Gastrocnemius medialis (tissue), 4 donors: ENCODE results near the gene MOB3B. TPM values are rescaled to one million over a fixed set of nuclear protein-coding genes. Genes with fewer than 3 reads are reported as not detected.

Experiments used
- ATAC-seq, 2 donors: fragments of 150-250 bp; one replicate each; pipeline ENCODE4 v1.9.1; 2016
- DNase-seq, 2 donors: peaks; one replicate each; pipeline ENCODE4 v3.0.0-alpha.2; 2019
- H3K27ac ChIP-seq, 4 donors: fragments of 200-600 bp; sonication (generic); 1 replicate in 1 of 4; 2 replicates in 3 of 4; pipeline ENCODE4 v1.5.1; 2016 to 2018; ENCODE audit warnings: mild to moderate bottlenecking in 2 of 4, moderate library complexity in 1 of 4
- H3K27me3 ChIP-seq, 3 donors: fragments of 200-600 bp; sonication (generic) in 2 of 3; 1 replicate in 1 of 3; 2 replicates in 2 of 3; pipeline versions ENCODE4 v1.5.1 to v1.6.0; 2016 to 2019; ENCODE audit warnings: mild to moderate bottlenecking in 1 of 3, moderate library complexity in 1 of 3
- H3K36me3 ChIP-seq, 2 donors: fragments of 200-600 bp; sonication (generic) in 1 of 2; one replicate each; pipeline ENCODE4 v1.5.1; 2017 to 2018
- H3K4me1 ChIP-seq, 2 donors: fragments of 200-600 bp; sonication (generic) in 1 of 2; one replicate each; pipeline ENCODE4 v1.5.1; 2016 to 2017; ENCODE audit warnings: mild to moderate bottlenecking in 2 of 2
- H3K4me3 ChIP-seq, 4 donors: fragments of 200-600 bp; sonication (generic) in 3 of 4; 1 replicate in 1 of 4; 2 replicates in 3 of 4; pipeline ENCODE4 v1.5.1; 2016 to 2019; ENCODE audit warnings: mild to moderate bottlenecking in 2 of 4
- H3K9me3 ChIP-seq, 3 donors: fragments of 200-600 bp; sonication (generic) in 2 of 3; 1 replicate in 1 of 3; 2 replicates in 2 of 3; pipeline ENCODE4 v1.5.1; 2016 to 2019
- POLR2A ChIP-seq, 2 donors: fragments of 450-650 bp; IDR thresholded peaks; one replicate each; pipeline ENCODE4 v1.6.1; 2017; ENCODE audit warnings: antibody characterized with exemption in 2 of 2, mild to moderate bottlenecking in 2 of 2, moderate library complexity in 2 of 2
- in situ Hi-C, 4 donors: fragments of 200-750 bp; cut with MboI; loops; one replicate each; pipeline versions ENCODE4 v1.15.0 to v1.8.0; 2017; ENCODE audit warnings: low sequenced_read_pairs in 4 of 4
- intact Hi-C: fragments of 100-400 bp; cut with DNase I; formaldehyde crosslinking; loops from one replicate; pipeline ENCODE4 v1.15.1; 2023; ENCODE audit warnings: low total_unique reads
- total RNA-seq, 4 donors: library from RNA; depleted of rRNA; stranded (reverse); fragments of >200 nt; gene quantifications; one replicate each; pipeline versions ENCODE4 v1.1.0 to v1.2.3, GENCODE V29; 2016
- TF ChIP-seq, protein P1 (sequence below), 5 experiments: fragments of 450-650 bp in 3 of 5; fragments of 200-600 bp in 2 of 5; sonication (generic) in 2 of 5; IDR thresholded peaks in 4 of 5; conservative IDR thresholded peaks in 1 of 5; 1 replicate in 4 of 5; 2 replicates in 1 of 5; pipeline ENCODE4 v1.5.1; 2016 to 2019; ENCODE audit warnings: antibody characterized with exemption in 5 of 5, mild to moderate bottlenecking in 3 of 5, moderate library complexity in 3 of 5

The MOB3B gene
- total RNA-seq, 4 donors from 2014 or later: 3.4 to 16.3 (median 12.7) TPM

GRCh38 chr9:27349698-27350080, 179.9 kb downstream of the MOB3B start:
- DNase-seq (no peak), ATAC-seq (no peak)
- Histone ChIP-seq H3K27me3 (no peaks in the 10 kb centered on the region), H3K27ac (peak overlapping the region in 1 of 4 donors; percentile 81), H3K36me3 (no peaks in the 10 kb centered on the region), H3K4me3 (no peak overlapping the region), H3K9me3 (no peaks in the 10 kb centered on the region), H3K4me1 (peaks cover 25 to 29% of the 10 kb centered on the region in 2 donors)
- in situ Hi-C loops: no loop called here
- intact Hi-C loops: loop anchor here (2.0 kb wide), 1 partner anchor 13 kb away; no protein-coding TSS in a partner anchor
- TF ChIP-seq POLR2A (IDR thresholded peaks at IDR 0.05): no peak
- TF ChIP-seq, protein P1, sequence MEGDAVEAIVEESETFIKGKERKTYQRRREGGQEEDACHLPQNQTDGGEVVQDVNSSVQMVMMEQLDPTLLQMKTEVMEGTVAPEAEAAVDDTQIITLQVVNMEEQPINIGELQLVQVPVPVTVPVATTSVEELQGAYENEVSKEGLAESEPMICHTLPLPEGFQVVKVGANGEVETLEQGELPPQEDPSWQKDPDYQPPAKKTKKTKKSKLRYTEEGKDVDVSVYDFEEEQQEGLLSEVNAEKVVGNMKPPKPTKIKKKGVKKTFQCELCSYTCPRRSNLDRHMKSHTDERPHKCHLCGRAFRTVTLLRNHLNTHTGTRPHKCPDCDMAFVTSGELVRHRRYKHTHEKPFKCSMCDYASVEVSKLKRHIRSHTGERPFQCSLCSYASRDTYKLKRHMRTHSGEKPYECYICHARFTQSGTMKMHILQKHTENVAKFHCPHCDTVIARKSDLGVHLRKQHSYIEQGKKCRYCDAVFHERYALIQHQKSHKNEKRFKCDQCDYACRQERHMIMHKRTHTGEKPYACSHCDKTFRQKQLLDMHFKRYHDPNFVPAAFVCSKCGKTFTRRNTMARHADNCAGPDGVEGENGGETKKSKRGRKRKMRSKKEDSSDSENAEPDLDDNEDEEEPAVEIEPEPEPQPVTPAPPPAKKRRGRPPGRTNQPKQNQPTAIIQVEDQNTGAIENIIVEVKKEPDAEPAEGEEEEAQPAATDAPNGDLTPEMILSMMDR (IDR thresholded peaks at IDR 0.05 in 4 of 5, conservative IDR thresholded peaks at IDR 0.05 in 1 of 5): no peak

- TF ChIP-seq POLR2A (IDR thresholded peaks at IDR 0.05): no peak
- TF ChIP-seq, protein P1 (IDR thresholded peaks at IDR 0.05 in 4 of 5, conservative IDR thresholded peaks at IDR 0.05 in 1 of 5): no peak
- Histone ChIP-seq H3K27ac (no peak overlapping the region), H3K27me3 (no peaks in the 10 kb centered on the region), H3K9me3 (no peaks in the 10 kb centered on the region), H3K36me3 (no peaks in the 10 kb centered on the region), H3K4me1 (peaks cover 22 to 26% of the 10 kb centered on the region in 2 donors), H3K4me3 (no peak overlapping the region)
- DNase-seq (no peak), ATAC-seq (no peak)
- in situ Hi-C loops (no loop called here), intact Hi-C loops (no loop called here)
These were observed 180.6 kb downstream of the MOB3B start for GRCh38 chr9:27348785-27349697.

DNA sequence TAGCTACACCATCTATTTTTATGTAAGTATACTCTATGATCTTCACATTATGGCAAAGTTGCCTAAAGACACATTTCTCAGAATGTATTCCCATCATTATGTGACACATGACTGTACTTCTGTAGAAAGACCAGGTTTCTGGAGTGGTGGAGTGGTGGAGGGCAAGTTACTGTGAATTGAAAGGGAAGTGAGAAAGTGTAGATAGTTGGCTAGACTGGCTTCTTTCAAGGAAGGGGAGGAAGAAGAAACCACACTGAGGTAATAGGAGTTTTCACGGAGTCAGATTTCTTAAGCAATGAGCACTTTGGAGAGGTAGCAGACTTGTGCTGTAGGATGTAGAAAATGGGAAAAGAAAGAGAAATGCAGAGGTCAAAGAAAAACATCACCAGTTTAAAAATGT, 181.7 kb downstream of the MOB3B start:
- Histone ChIP-seq H3K27ac (no peak overlapping the region), H3K4me1 (peaks cover 14 to 17% of the 10 kb centered on the region in 2 donors), H3K36me3 (no peaks in the 10 kb centered on the region), H3K9me3 (no peaks in the 10 kb centered on the region), H3K4me3 (no peak overlapping the region), H3K27me3 (no peaks in the 10 kb centered on the region)
- no peak for TF ChIP-seq POLR2A (IDR thresholded peaks at IDR 0.05)
- TF ChIP-seq, protein P1 (IDR thresholded peaks at IDR 0.05 in 4 of 5, conservative IDR thresholded peaks at IDR 0.05 in 1 of 5): no peak
- intact Hi-C loops: no loop called here
- no peak for DNase-seq
- no peak for ATAC-seq
- in situ Hi-C loops: no loop called here

DNA sequence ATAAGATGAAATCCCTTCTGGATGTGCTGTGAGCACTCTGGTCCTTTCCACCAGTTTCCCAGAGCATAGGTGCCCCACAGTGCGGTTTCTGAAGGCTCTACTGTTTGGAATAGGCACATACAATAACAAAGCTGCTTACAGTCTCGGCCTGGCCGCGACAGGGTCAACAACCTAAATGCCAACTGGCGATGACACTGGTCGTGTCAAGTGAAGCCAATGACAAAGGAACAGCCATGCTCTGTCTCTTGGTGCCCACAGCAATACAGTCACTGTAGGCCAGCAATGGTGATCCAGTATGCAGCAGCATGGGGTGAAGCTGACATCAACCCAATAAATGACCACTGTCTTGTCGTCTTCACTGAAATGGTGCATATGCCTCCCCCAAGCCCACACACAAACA, 184.8 kb downstream of the MOB3B start:
- TF ChIP-seq, protein P1 (IDR thresholded peaks at IDR 0.05 in 4 of 5, conservative IDR thresholded peaks at IDR 0.05 in 1 of 5): no peak
- TF ChIP-seq POLR2A (IDR thresholded peaks at IDR 0.05): no peak
- no peak overlapping the region for H3K4me3 ChIP-seq
- in situ Hi-C loops: no loop called here
- no peaks in the 10 kb centered on the region for H3K27me3 ChIP-seq
- H3K27ac ChIP-seq: no peak overlapping the region
- H3K4me1 ChIP-seq: peaks cover 3 to 6% of the 10 kb centered on the region in 2 donors
- intact Hi-C loops: no loop called here
- H3K36me3 ChIP-seq: no peaks in the 10 kb centered on the region
- no peak for DNase-seq
- no peaks in the 10 kb centered on the region for H3K9me3 ChIP-seq
- no peak for ATAC-seq
